Mucosa of descending colon (tissue), 3 donors: Measurements from ENCODE around the gene ADGRF4. TPM values are rescaled to one million over a fixed set of nuclear protein-coding genes. Genes with fewer than 3 reads are reported as not detected.

Experiments
- ATAC-seq: fragments of 200-7000 bp; cut with Tn5 transposase; one replicate; pipeline ENCODE4 v1.9.1; 2020; ENCODE audit warnings: mild to moderate bottlenecking, moderate library complexity
- DNase-seq, 3 donors: peaks; one replicate each; pipeline ENCODE4 v3.0.0-alpha.2; 2020
- H3K36me3 ChIP-seq: fragments of 200-600 bp; one replicate; pipeline ENCODE4 v1.8.0; 2021; ENCODE audit warnings: low read depth, mild to moderate bottlenecking
- H3K4me1 ChIP-seq: fragments of 200-600 bp; one replicate; pipeline ENCODE4 v1.8.0; 2021; ENCODE audit warnings: low read depth, mild to moderate bottlenecking
- H3K4me3 ChIP-seq: fragments of 200-600 bp; one replicate; pipeline ENCODE4 v1.8.0; 2021; ENCODE audit warnings: mild to moderate bottlenecking
- H3K9me3 ChIP-seq: fragments of 200-600 bp; one replicate; pipeline ENCODE4 v1.8.0; 2021; ENCODE audit warnings: mild to moderate bottlenecking
- CTCF ChIP-seq: fragments of 200-600 bp; IDR thresholded peaks from one replicate; pipeline ENCODE4 v1.8.0; 2022; ENCODE audit warnings: antibody characterized with exemption, mild to moderate bottlenecking
- intact Hi-C, 2 donors: fragments of 100-400 bp; cut with DNase I in 1 of 2; cut with micrococcal nuclease in 1 of 2; formaldehyde crosslinking; loops; one replicate each; pipeline versions ENCODE4 v1.11.0 to v1.11.1; 2022; cut with DNase I, micrococcal nuclease
- total RNA-seq, 3 donors: library from RNA; stranded (reverse); fragmentation: NEBNext Ultra II Directional in 2 of 3; extraction: Animal tissue kit (Norgen Biotek cat#: 25700) in 2 of 3; gene quantifications; one replicate each; pipeline versions ENCODE4 v1.2.1 to v1.2.4, GENCODE V29; 2021 to 2023
- donor health status: DM: no; HTN: no; CAD: no; lungs with moderate emphysema.
- donor health status: DM: no; HTN: no; CAD: no.
- donor health status: DM: no; HTN: yes; CAD: no.

ADGRF4 gene
- total RNA-seq, 3 donors from 2014 or later, result 0.79 to 3.9 (median 2.6) TPM

- Histone ChIP-seq H3K36me3 (no peaks in the 10 kb centered on the region), H3K9me3 (peaks cover 6% of the 10 kb centered on the region), H3K4me3 (no peak overlapping the region), H3K4me1 (no peaks in the 10 kb centered on the region)
- intact Hi-C loops, result no loop called here
- DNase-seq, result no peak
- TF ChIP-seq CTCF, result no peak
- no peak for ATAC-seq
Measured at GRCh38 chr6:47769982-47770381, 71.6 kb downstream of the ADGRF4 start.

Other genes with a start within 250 kb of the ADGRF4 start
- 100 to 1,000 TPM in 2 of 3 donors, 10 to 100 TPM in 1; 61.7 to 173 (median 104) TPM for gene CD2AP, start 220.8 kb upstream of the ADGRF4 start, total RNA-seq
- gene OPN5, start 83.5 kb downstream of the ADGRF4 start, total RNA-seq, result not detected